IMR-90 (cell line): ENCODE data around the gene BDH1. TPM values are rescaled to one million over a fixed set of nuclear protein-coding genes. Genes with fewer than 3 reads are reported as not detected.

Source experiments
- ATAC-seq: fragments of 200-7000 bp; cut with Tn5 transposase; 2 replicates; pipeline ENCODE4 v1.9.1; 2020; ENCODE audit warnings: low read depth, mild to moderate bottlenecking, moderate library complexity
- BruUV-seq: library from RNA; stranded (reverse); fragments of 400-500 nt; replicated peaks from 2 replicates; lab custom pipeline; 2021; lab: Mats Ljungman, UMichigan
- CTCF ChIA-PET: fragments of 300-600 bp; formaldehyde crosslinking; extraction: SDS; loops from one replicate; lab custom pipeline; 2021; ENCODE audit warnings: antibody characterized with exemption; lab: Yijun Ruan, JAX
- POLR2A ChIA-PET: fragments of 300-600 bp; sonication (Branson Sonifier 250); formaldehyde crosslinking; loops from one replicate; lab custom pipeline; 2022; ENCODE audit warnings: antibody characterized with exemption; ENCODE audit not compliant: unreplicated experiment; lab: Charles Lee
- DNase-seq: peaks from one replicate; pipeline ENCODE4 v3.0.0; 2013
- H2AFZ ChIP-seq: replicated peaks from 2 replicates; pipeline ENCODE3; 2013; ENCODE audit warnings: low read length, mild to moderate bottlenecking; ENCODE audit not compliant: poor library complexity
- H2AK5ac ChIP-seq: 2 replicates; pipeline ENCODE4 v1.6.1; 2013; ENCODE audit warnings: low read depth, low read length, inconsistent platforms
- H2AK9ac ChIP-seq: replicated peaks from 2 replicates; pipeline ENCODE3; 2013; ENCODE audit warnings: mild to moderate bottlenecking, low read depth, low read length, moderate library complexity; ENCODE audit not compliant: poor library complexity
- H2BK120ac ChIP-seq: 2 replicates; pipeline ENCODE4 v1.6.1; 2013; ENCODE audit warnings: low read depth, low read length, inconsistent platforms
- H2BK15ac ChIP-seq: 3 replicates; pipeline ENCODE4 v1.6.1; 2013; ENCODE audit warnings: low read depth, low read length, inconsistent platforms
- H2BK20ac ChIP-seq: 2 replicates; pipeline ENCODE4 v1.6.1; 2013; ENCODE audit warnings: low read depth, mild to moderate bottlenecking, inconsistent platforms, low read length, moderate library complexity
- H2BK5ac ChIP-seq: 2 replicates; pipeline ENCODE4 v1.6.1; 2013; ENCODE audit warnings: mild to moderate bottlenecking, low read depth, low read length, inconsistent platforms; ENCODE audit not compliant: poor library complexity, severe bottlenecking
- H3K14ac ChIP-seq: replicated peaks from 2 replicates; pipeline ENCODE4 v1.6.1; 2013; ENCODE audit warnings: low read depth, low read length, inconsistent platforms
- H3K18ac ChIP-seq: 2 replicates; pipeline ENCODE4 v1.6.1; 2013; ENCODE audit warnings: low read depth, low read length, control low read depth
- H3K23ac ChIP-seq: 2 replicates; pipeline ENCODE4 v1.6.1; 2013; ENCODE audit warnings: low read depth, low read length, inconsistent platforms
- H3K27ac ChIP-seq: 2 replicates; pipeline ENCODE4 v1.5.1; 2013; ENCODE audit warnings: mild to moderate bottlenecking, control low read depth, low read length; ENCODE audit not compliant: insufficient read depth
- H3K27me3 ChIP-seq: 2 replicates; pipeline ENCODE4 v1.6.1; 2013; ENCODE audit warnings: low read length; ENCODE audit not compliant: control insufficient read depth, insufficient read depth
- H3K36me3 ChIP-seq: 2 replicates; pipeline ENCODE4 v1.6.1; 2013; ENCODE audit warnings: low read length, mixed read lengths; ENCODE audit not compliant: control insufficient read depth, insufficient read depth
- H3K4ac ChIP-seq: 2 replicates; pipeline ENCODE4 v1.6.1; 2013; ENCODE audit warnings: low read depth, low read length, inconsistent platforms
- H3K4me1 ChIP-seq: 2 replicates; pipeline ENCODE4 v1.6.1; 2013; ENCODE audit warnings: low read length, mixed read lengths; ENCODE audit not compliant: control insufficient read depth, insufficient read depth
- H3K4me2 ChIP-seq: 2 replicates; pipeline ENCODE4 v1.6.1; 2013; ENCODE audit warnings: low read depth, mild to moderate bottlenecking, control low read depth, low read length, moderate library complexity
- H3K4me3 ChIP-seq: 2 replicates; pipeline ENCODE4 v1.5.1; 2013; ENCODE audit warnings: low read depth, mild to moderate bottlenecking, control low read depth, low read length, moderate library complexity; ENCODE audit not compliant: insufficient read depth
- H3K56ac ChIP-seq: 2 replicates; pipeline ENCODE4 v1.6.1; 2013; ENCODE audit warnings: low read length, inconsistent platforms; ENCODE audit not compliant: insufficient read depth; ENCODE audit errors: extremely low read depth
- H3K79me1 ChIP-seq, 2 experiments: 2 replicates each; pipeline ENCODE4 v1.6.1; 2013; ENCODE audit warnings: low read length in 2 of 2, inconsistent platforms in 1 of 2, low read depth in 1 of 2
- H3K9ac ChIP-seq: 2 replicates; pipeline ENCODE4 v1.6.1; 2013; ENCODE audit warnings: low read depth, low read length, control low read depth
- H3K9me1 ChIP-seq: 2 replicates; pipeline ENCODE4 v1.6.1; 2013; ENCODE audit warnings: low read length, inconsistent platforms; ENCODE audit not compliant: insufficient read depth
- H3K9me3 ChIP-seq: 2 replicates; pipeline ENCODE4 v1.6.1; 2013; ENCODE audit warnings: low read length; ENCODE audit not compliant: control insufficient read depth, insufficient read depth
- H4K20me1 ChIP-seq: 2 replicates; pipeline ENCODE4 v1.6.1; 2013; ENCODE audit warnings: low read length, inconsistent platforms; ENCODE audit not compliant: insufficient read depth
- H4K5ac ChIP-seq: 2 replicates; pipeline ENCODE4 v1.6.1; 2013; ENCODE audit warnings: mild to moderate bottlenecking, low read depth, low read length, control low read depth
- H4K8ac ChIP-seq, 2 experiments: 2 replicates each; pipeline ENCODE4 v1.6.1; 2013; ENCODE audit warnings: low read depth in 2 of 2, low read length in 2 of 2, control low read depth in 1 of 2, inconsistent platforms in 1 of 2
- H4K91ac ChIP-seq: 2 replicates; pipeline ENCODE4 v1.6.1; 2013; ENCODE audit warnings: low read depth, low read length, inconsistent platforms; ENCODE audit not compliant: insufficient read depth
- BHLHE40 ChIP-seq: fragments of 150-350 bp; IDR thresholded peaks from 2 replicates; pipeline ENCODE4 v1.6.1; 2016; ENCODE audit warnings: mild to moderate bottlenecking, low read depth, low read length
- CHD1 ChIP-seq: IDR thresholded peaks from 2 replicates; pipeline ENCODE4 v1.6.1; 2012; ENCODE audit warnings: low read depth, low read length, improper control_type of control experiment
- ELK1 ChIP-seq: fragments of 150-350 bp; IDR thresholded peaks from 2 replicates; pipeline ENCODE4 v1.6.1; 2016; ENCODE audit warnings: low read depth, mild to moderate bottlenecking, low read length, moderate library complexity, borderline replicate concordance
- FOS ChIP-seq: fragments of 150-350 bp; IDR thresholded peaks from 2 replicates; pipeline ENCODE4 v1.6.1; 2016; ENCODE audit warnings: low read depth, low read length
- NFE2L2 ChIP-seq: fragments of 150-350 bp; IDR thresholded peaks from 2 replicates; pipeline ENCODE4 v1.6.1; 2016; ENCODE audit warnings: low read depth, mild to moderate bottlenecking, low read length
- RCOR1 ChIP-seq: IDR thresholded peaks from 2 replicates; pipeline ENCODE4 v1.6.1; 2012; ENCODE audit warnings: mild to moderate bottlenecking, low read length, improper control_type of control experiment; ENCODE audit not compliant: insufficient replicate concordance
- RFX5 ChIP-seq: IDR thresholded peaks from 2 replicates; pipeline ENCODE4 v1.8.0; 2012; ENCODE audit warnings: low read depth, mild to moderate bottlenecking, low read length, moderate library complexity
- SMC3 ChIP-seq: fragments of 150-350 bp; IDR thresholded peaks from 2 replicates; pipeline ENCODE4 v1.6.1; 2016; ENCODE audit warnings: low read depth, mild to moderate bottlenecking, antibody characterized with exemption, low read length, moderate library complexity
- WGBS, 2 experiments: methylation state at CpG; one replicate each; pipeline versions ENCODE4 v1.1.5 to v1.1.7; 2013; ENCODE audit warnings: missing lambda C conversion rate in 2 of 2; ENCODE audit not compliant: insufficient read length in 1 of 2; ENCODE audit errors: extremely low coverage in 2 of 2; 5-methylcytosine and 5-hydroxymethylcytosine counted together
- dilution Hi-C: fragments of 300-500 bp; cut with HindIII; formaldehyde crosslinking; loops from one replicate; pipeline ENCODE4 v1.14.3; 2018; ENCODE audit warnings: low sequenced_read_pairs; ENCODE audit not compliant: unreplicated experiment
- in situ Hi-C: fragments of 300-500 bp; cut with MboI; formaldehyde crosslinking; loops from 3 replicates; pipeline ENCODE4 v1.14.3; 2019; ENCODE audit warnings: low sequenced_read_pairs, inconsistent platforms, mixed read lengths
- intact Hi-C: fragments of 100-400 bp; cut with micrococcal nuclease; formaldehyde crosslinking; loops from 2 replicates; pipeline ENCODE4 v1.10.0; 2022
- polyA plus RNA-seq, 3 experiments: library from polyadenylated mRNA; depleted of rRNA; stranded (reverse); fragments of >200 nt; gene quantifications; 2 replicates each; pipeline ENCODE4 v1.2.3, GENCODE V29; 2012; ENCODE audit warnings: low replicate concordance in 1 of 3
- total RNA-seq: library from RNA; depleted of rRNA; stranded (reverse); fragments of >200 nt; gene quantifications from 2 replicates; pipeline ENCODE4 v1.2.3, GENCODE V29; 2012
- TF ChIP-seq, protein P1 (sequence below): conservative IDR thresholded peaks from 2 replicates; pipeline ENCODE4 v1.5.1; 2012; ENCODE audit warnings: mild to moderate bottlenecking, low read depth, low read length, improper control_type of control experiment

Gene BDH1
- total and polyA plus RNA-seq, 2 of the 4 experiments (the other 2 are of a cell fraction), result 2.7 to 4.4 TPM

DNA sequence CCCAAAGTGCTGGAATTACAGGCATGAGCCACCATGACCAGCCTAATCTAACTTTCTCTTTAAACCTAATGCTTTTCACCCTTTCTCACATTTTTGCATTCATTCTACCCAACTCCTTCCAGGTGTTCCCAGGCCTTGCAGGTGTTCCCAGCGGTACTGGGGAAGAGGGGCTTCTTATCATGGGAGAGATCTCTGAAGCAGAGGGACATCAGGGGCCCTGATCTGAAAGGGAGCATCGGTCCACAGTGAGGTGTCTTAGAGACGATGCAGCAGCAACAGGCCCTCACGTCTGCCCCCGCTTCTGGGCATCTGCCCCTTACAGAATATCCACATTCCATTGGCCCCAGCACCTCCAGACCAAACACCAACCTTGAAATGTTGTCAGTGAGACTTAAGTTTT, 29.0 kb upstream of the BDH1 start:
- no peak for TF ChIP-seq NFE2L2
- no peak for TF ChIP-seq RFX5
- TF ChIP-seq RCOR1, result no peak
- no peak for TF ChIP-seq SMC3
- no peak for TF ChIP-seq ELK1
- TF ChIP-seq CHD1, result no peak
- TF ChIP-seq BHLHE40, result no peak
- TF ChIP-seq, protein P1, sequence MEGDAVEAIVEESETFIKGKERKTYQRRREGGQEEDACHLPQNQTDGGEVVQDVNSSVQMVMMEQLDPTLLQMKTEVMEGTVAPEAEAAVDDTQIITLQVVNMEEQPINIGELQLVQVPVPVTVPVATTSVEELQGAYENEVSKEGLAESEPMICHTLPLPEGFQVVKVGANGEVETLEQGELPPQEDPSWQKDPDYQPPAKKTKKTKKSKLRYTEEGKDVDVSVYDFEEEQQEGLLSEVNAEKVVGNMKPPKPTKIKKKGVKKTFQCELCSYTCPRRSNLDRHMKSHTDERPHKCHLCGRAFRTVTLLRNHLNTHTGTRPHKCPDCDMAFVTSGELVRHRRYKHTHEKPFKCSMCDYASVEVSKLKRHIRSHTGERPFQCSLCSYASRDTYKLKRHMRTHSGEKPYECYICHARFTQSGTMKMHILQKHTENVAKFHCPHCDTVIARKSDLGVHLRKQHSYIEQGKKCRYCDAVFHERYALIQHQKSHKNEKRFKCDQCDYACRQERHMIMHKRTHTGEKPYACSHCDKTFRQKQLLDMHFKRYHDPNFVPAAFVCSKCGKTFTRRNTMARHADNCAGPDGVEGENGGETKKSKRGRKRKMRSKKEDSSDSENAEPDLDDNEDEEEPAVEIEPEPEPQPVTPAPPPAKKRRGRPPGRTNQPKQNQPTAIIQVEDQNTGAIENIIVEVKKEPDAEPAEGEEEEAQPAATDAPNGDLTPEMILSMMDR, result no peak
- no peak for TF ChIP-seq FOS
- WGBS, 2 experiments, result no CpG with 5 or more reads among the region's 5 CpGs
- H3K36me3 ChIP-seq, result no peaks in the 10 kb centered on the region
- H3K4ac ChIP-seq, result no peak overlapping the region
- dilution Hi-C loops, result no loop called here
- in situ Hi-C loops, result no loop called here
- no peak overlapping the region for H3K4me2 ChIP-seq
- no peaks in the 10 kb centered on the region for H3K9me1 ChIP-seq
- no peak overlapping the region for H3K4me3 ChIP-seq
- BruUV-seq, result no TSS peak
- H3K27ac ChIP-seq, result no peak overlapping the region
- CTCF ChIA-PET, result interaction anchor here (1.0 kb wide), 1 partner anchor 14 kb away, joined by 3 read pairs; no protein-coding TSS in a partner anchor
- H2AK9ac ChIP-seq, result no peak overlapping the region
- no peak overlapping the region for H4K5ac ChIP-seq
- no peak overlapping the region for H3K23ac ChIP-seq
- intact Hi-C loops, result no loop called here
- H3K56ac ChIP-seq, result no peak overlapping the region
- ATAC-seq (no peak), DNase-seq (no peak)
- no peaks in the 10 kb centered on the region for H3K4me1 ChIP-seq
- no peak overlapping the region for H3K18ac ChIP-seq
- no peak overlapping the region for H2AK5ac ChIP-seq
- H2BK120ac ChIP-seq, result no peak overlapping the region
- no peak overlapping the region for H2BK5ac ChIP-seq
- H3K9ac ChIP-seq, result no peak overlapping the region
- no peak overlapping the region for H2BK20ac ChIP-seq
- H4K91ac ChIP-seq, result no peak overlapping the region
- no peaks in the 10 kb centered on the region for H4K20me1 ChIP-seq
- peaks cover 4% of the 10 kb centered on the region for H3K27me3 ChIP-seq
- POLR2A ChIA-PET, result no interaction called here
- H2AFZ ChIP-seq, result no peak overlapping the region
- no peaks in the 10 kb centered on the region for H3K9me3 ChIP-seq
- H4K8ac ChIP-seq, result no peak overlapping the region
- no peak overlapping the region for H2BK15ac ChIP-seq
- no peak overlapping the region for H3K14ac ChIP-seq
- no peaks in the 10 kb centered on the region for H3K79me1 ChIP-seq
